Measurements from ENCODE around the gene SNRNP40. TPM values are rescaled to one million over a fixed set of nuclear protein-coding genes. Genes with fewer than 3 reads are reported as not detected.
A peak's percentile ranks its signal among the peaks of the same experiment; 100 is the strongest.

SNRNP40 gene
- total RNA-seq, 2 experiments from 2014 or later, result 99.9 to 190 TPM

DNA sequence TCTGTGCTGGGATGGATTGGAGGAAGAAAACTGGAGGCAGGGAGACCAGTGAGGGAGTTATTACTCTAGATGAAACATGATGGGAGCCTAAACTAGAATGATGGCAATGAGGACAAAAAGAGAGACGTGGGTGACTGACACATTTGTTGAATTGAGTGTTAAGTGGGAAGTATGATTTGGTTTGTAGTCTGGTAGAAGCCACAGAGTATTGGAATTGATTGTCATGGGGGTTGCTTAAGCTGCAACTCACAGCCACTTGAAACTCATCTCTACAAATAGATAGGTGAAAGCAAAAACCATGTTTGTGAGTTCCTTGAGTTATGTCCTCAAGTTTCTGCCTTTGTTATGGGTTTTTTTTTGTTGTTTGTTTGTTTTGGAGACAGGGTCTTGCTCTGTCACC, 47.9 kb upstream of the SNRNP40 start:
- no peak overlapping the region for H3K4me2 ChIP-seq (ENCODE audit: low read length)
- H3K9me3 ChIP-seq (ENCODE audit: low read length), result no peaks in the 10 kb centered on the region
- H2AFZ ChIP-seq (ENCODE audit: low read length), result no peak overlapping the region
- no peak overlapping the region for H3K4me3 ChIP-seq (ENCODE audit: low read depth, low read length, poor library complexity, severe bottlenecking)
- no peaks in the 10 kb centered on the region for H4K20me1 ChIP-seq (ENCODE audit: insufficient read depth, low read length)
- intact Hi-C loops (cut with micrococcal nuclease; ENCODE audit: unreplicated experiment), result no loop called here
- H3K36me3 ChIP-seq (ENCODE audit: insufficient read depth, low read length), result peaks cover 25% of the 10 kb centered on the region; the same call in 1 of the 2 replicates
- ChIA-PET CTCF (ENCODE audit: unreplicated experiment) (no interaction called here), POLR2A (no interaction called here)
- H3K27ac ChIP-seq (ENCODE audit: low read depth, low read length, poor library complexity, severe bottlenecking), result no peak overlapping the region
- TF ChIP-seq, protein P1, sequence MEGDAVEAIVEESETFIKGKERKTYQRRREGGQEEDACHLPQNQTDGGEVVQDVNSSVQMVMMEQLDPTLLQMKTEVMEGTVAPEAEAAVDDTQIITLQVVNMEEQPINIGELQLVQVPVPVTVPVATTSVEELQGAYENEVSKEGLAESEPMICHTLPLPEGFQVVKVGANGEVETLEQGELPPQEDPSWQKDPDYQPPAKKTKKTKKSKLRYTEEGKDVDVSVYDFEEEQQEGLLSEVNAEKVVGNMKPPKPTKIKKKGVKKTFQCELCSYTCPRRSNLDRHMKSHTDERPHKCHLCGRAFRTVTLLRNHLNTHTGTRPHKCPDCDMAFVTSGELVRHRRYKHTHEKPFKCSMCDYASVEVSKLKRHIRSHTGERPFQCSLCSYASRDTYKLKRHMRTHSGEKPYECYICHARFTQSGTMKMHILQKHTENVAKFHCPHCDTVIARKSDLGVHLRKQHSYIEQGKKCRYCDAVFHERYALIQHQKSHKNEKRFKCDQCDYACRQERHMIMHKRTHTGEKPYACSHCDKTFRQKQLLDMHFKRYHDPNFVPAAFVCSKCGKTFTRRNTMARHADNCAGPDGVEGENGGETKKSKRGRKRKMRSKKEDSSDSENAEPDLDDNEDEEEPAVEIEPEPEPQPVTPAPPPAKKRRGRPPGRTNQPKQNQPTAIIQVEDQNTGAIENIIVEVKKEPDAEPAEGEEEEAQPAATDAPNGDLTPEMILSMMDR (conservative IDR thresholded peaks at IDR 0.05; ENCODE audit: low read length), result no peak
- no peak for TF ChIP-seq EZH2phosphoT487 (IDR thresholded peaks at IDR 0.05; ENCODE audit: borderline replicate concordance, low read depth, low read length)
- no peaks in the 10 kb centered on the region for H3K79me2 ChIP-seq (ENCODE audit: insufficient read depth, low read depth, low read length)
- no TSS peak for BruUV-seq (replicated peaks)
- H3K9me2 ChIP-seq (ENCODE audit: insufficient read depth, low read length), result no peaks in the 10 kb centered on the region
- H3K4me1 ChIP-seq (ENCODE audit: insufficient read depth, low read length, poor library complexity, severe bottlenecking), result peaks cover 18% of the 10 kb centered on the region
- DNase-seq (ENCODE audit: low spot score), result no peak

DNA sequence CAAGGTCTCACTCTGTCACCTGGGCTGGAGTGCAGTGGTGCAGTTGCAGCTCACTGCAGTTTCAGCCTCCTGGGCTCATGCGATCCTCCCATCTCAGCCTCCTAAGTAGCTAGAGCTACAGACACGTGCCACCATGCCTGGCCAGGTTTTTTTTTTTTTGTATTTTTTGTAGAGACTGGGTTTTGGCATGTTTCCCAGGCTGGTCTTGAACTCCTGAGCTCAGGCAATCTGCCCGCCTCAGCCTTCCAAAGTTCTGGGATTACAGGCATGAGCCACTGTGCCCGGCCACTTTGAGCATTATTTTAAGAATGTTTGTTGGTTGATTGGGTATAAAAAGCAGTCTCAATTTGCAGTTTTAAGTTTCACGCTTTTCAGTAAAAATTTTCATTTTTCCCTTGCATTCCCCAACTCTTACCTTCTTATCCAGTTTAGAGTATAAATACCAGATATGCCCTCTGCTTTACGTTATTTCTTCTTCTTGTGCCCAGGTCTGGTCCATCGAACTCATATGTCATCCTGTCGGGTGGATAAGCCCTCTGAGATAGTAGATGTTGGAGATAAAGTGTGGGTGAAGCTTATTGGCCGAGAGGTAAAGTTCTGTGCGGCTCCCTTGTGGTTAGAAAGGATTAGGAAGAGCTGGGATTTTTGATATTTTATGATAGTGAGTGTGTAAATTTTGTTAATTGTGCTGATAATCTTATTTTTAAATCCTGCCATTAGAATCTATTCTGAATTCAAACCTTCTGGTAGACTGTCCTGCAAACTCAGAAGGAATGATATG, 40.3 kb upstream of the SNRNP40 start:
- TF ChIP-seq EZH2phosphoT487 (IDR thresholded peaks at IDR 0.05; ENCODE audit: borderline replicate concordance, low read depth, low read length), result no peak
- TF ChIP-seq, protein P1 (conservative IDR thresholded peaks at IDR 0.05; ENCODE audit: low read length), result no peak
- no peaks in the 10 kb centered on the region for H4K20me1 ChIP-seq (ENCODE audit: insufficient read depth, low read length)
- H2AFZ ChIP-seq (ENCODE audit: low read length), result no peak overlapping the region
- peaks cover 16% of the 10 kb centered on the region; the same call in 1 of the 2 replicates for H3K36me3 ChIP-seq (ENCODE audit: insufficient read depth, low read length)
- H3K4me3 ChIP-seq (ENCODE audit: low read depth, low read length, poor library complexity, severe bottlenecking), result no peak overlapping the region
- no peaks in the 10 kb centered on the region for H3K9me2 ChIP-seq (ENCODE audit: insufficient read depth, low read length)
- no peaks in the 10 kb centered on the region for H3K79me2 ChIP-seq (ENCODE audit: insufficient read depth, low read depth, low read length)
- no peaks in the 10 kb centered on the region for H3K9me3 ChIP-seq (ENCODE audit: low read length)
- DNase-seq (ENCODE audit: low spot score), result no peak
- intact Hi-C loops (cut with micrococcal nuclease; ENCODE audit: unreplicated experiment), result no loop called here
- ChIA-PET CTCF (ENCODE audit: unreplicated experiment) (no interaction called here), POLR2A (interaction anchor here (0.5 to 1.2 kb wide), 4 partner anchors 10 to 283 kb away, joined by 3 to 6 read pairs (median 4); no protein-coding TSS in a partner anchor)
- H3K27ac ChIP-seq (ENCODE audit: low read depth, low read length, poor library complexity, severe bottlenecking), result no peak overlapping the region
- peaks cover 7% of the 10 kb centered on the region for H3K4me1 ChIP-seq (ENCODE audit: insufficient read depth, low read length, poor library complexity, severe bottlenecking)
- H3K4me2 ChIP-seq (ENCODE audit: low read length), result no peak overlapping the region
- no TSS peak for BruUV-seq (replicated peaks)

DNA sequence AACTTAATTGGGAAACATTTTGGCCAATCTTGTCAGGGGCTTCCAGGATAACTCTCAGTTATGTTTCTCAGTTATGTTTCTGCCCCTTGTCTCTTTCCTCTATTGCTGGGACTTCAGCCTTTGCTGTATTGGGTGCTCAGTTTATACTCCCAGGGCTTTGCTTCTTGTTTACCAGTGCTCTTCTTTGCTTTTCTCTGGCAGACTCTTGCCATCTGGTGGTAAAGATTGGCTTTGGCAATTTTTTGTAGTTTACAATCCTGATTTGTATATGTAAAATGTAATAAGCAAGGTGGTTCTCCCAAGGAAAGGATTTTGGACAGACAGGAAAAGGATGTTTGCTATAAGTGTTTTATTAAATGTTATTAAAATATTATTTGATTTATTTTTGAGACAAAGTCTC, 38.4 kb upstream of the SNRNP40 start:
- peaks cover 7% of the 10 kb centered on the region for H3K4me1 ChIP-seq (ENCODE audit: insufficient read depth, low read length, poor library complexity, severe bottlenecking)
- POLR2A ChIA-PET, result no interaction called here
- H3K27ac ChIP-seq (ENCODE audit: low read depth, low read length, poor library complexity, severe bottlenecking), result no peak overlapping the region
- no peak overlapping the region for H3K4me3 ChIP-seq (ENCODE audit: low read depth, low read length, poor library complexity, severe bottlenecking)
- H3K4me2 ChIP-seq (ENCODE audit: low read length), result no peak overlapping the region
- H2AFZ ChIP-seq (ENCODE audit: low read length), result no peak overlapping the region
- H3K9me3 ChIP-seq (ENCODE audit: low read length), result no peaks in the 10 kb centered on the region
- peak; percentile 54 for DNase-seq (ENCODE audit: low spot score)
- TF ChIP-seq EZH2phosphoT487 (IDR thresholded peaks at IDR 0.05; ENCODE audit: borderline replicate concordance, low read depth, low read length), result no peak
- TF ChIP-seq, protein P1 (conservative IDR thresholded peaks at IDR 0.05; ENCODE audit: low read length), result peak; percentile 79
- no TSS peak for BruUV-seq (replicated peaks)
- peaks cover 16% of the 10 kb centered on the region; the same call in 1 of the 2 replicates for H3K36me3 ChIP-seq (ENCODE audit: insufficient read depth, low read length)
- H3K9me2 ChIP-seq (ENCODE audit: insufficient read depth, low read length), result no peaks in the 10 kb centered on the region
- H3K79me2 ChIP-seq (ENCODE audit: insufficient read depth, low read depth, low read length), result no peaks in the 10 kb centered on the region
- CTCF ChIA-PET (ENCODE audit: unreplicated experiment), result no interaction called here
- H4K20me1 ChIP-seq (ENCODE audit: insufficient read depth, low read length), result no peaks in the 10 kb centered on the region
- intact Hi-C loops (cut with micrococcal nuclease; ENCODE audit: unreplicated experiment), result loop anchor here (1.0 kb wide), 1 partner anchor 151 kb away; no protein-coding TSS in a partner anchor

Measured in OCI-LY7 (cell line).